SK-N-SH (cell line): ENCODE data around the gene CCDC192. TPM values are rescaled to one million over a fixed set of nuclear protein-coding genes. Genes with fewer than 3 reads are reported as not detected.

Source experiments
- CTCF ChIA-PET: fragments of 300-600, 350-600 bp; formaldehyde crosslinking; extraction: SDS; loops from one replicate; lab custom pipeline; 2021; lab: Yijun Ruan, JAX
- POLR2A ChIA-PET: fragments of 350-600 bp; sonication (Branson Sonifier 250); formaldehyde crosslinking; extraction: SDS; loops from one replicate; lab custom pipeline; 2020; ENCODE audit warnings: antibody characterized with exemption, inconsistent platforms; lab: Yijun Ruan, JAX
- DNase-seq: peaks from one replicate; pipeline ENCODE4 v3.0.0; 2012
- H2AFZ ChIP-seq: fragments of 200-600 bp; sonication (generic); 2 replicates; pipeline ENCODE4 v1.8.1; 2016; ENCODE audit warnings: antibody characterized with exemption, mild to moderate bottlenecking, low read depth
- H3F3A ChIP-seq: fragments of 200-600 bp; sonication (generic); replicated peaks from 2 replicates; pipeline ENCODE3; 2016; ENCODE audit warnings: antibody characterized with exemption, mild to moderate bottlenecking; ENCODE audit not compliant: insufficient read depth
- H3K27ac ChIP-seq, 2 experiments: fragments of 200-500 bp in 1 of 2; fragments of 200-600 bp in 1 of 2; sonication (Bioruptor generic) in 1 of 2; sonication (generic), shearing (Covaris generic) in 1 of 2; 2 replicates each; pipeline versions ENCODE4 v1.5.1 to v1.6.1; 2014 to 2016; ENCODE audit warnings: low read depth in 2 of 2, inconsistent platforms in 1 of 2, low read length in 1 of 2, mild to moderate bottlenecking in 1 of 2, mixed read lengths in 1 of 2
- H3K27me3 ChIP-seq: fragments of 200-600 bp; sonication (generic), shearing (Covaris generic); 2 replicates; pipeline ENCODE4 v1.6.1; 2016; ENCODE audit warnings: mixed run types; ENCODE audit not compliant: insufficient read depth
- H3K36me3 ChIP-seq, 2 experiments: fragments of 200-500 bp in 1 of 2; fragments of 200-600 bp in 1 of 2; sonication (Bioruptor generic) in 1 of 2; sonication (generic) in 1 of 2; replicated peaks in 1 of 2; 2 replicates each; pipeline versions ENCODE3 to v1.5.1; 2014 to 2016; ENCODE audit warnings: low read length in 1 of 2, mild to moderate bottlenecking in 1 of 2; ENCODE audit not compliant: insufficient read depth in 2 of 2, control insufficient read depth in 1 of 2
- H3K4me1 ChIP-seq, 2 experiments: fragments of 200-500 bp in 1 of 2; fragments of 200-600 bp in 1 of 2; sonication (Bioruptor generic) in 1 of 2; sonication (generic), shearing (Covaris generic) in 1 of 2; 2 replicates each; pipeline versions ENCODE4 v1.5.1 to v1.6.1; 2014 to 2016; ENCODE audit warnings: low read depth in 1 of 2, low read length in 1 of 2, mixed run types in 1 of 2; ENCODE audit not compliant: insufficient read depth in 2 of 2, control insufficient read depth in 1 of 2
- H3K4me2 ChIP-seq: fragments of 200-600 bp; sonication (generic), shearing (Covaris generic); 2 replicates; pipeline ENCODE4 v1.6.1; 2017; ENCODE audit warnings: mixed run types
- H3K4me3 ChIP-seq, 2 experiments: fragments of 200-500 bp in 1 of 2; fragments of 200-600 bp in 1 of 2; sonication (Bioruptor generic) in 1 of 2; sonication (generic), shearing (Covaris generic) in 1 of 2; 2 replicates each; pipeline versions ENCODE4 v1.5.1 to v1.8.1; 2014 to 2016; ENCODE audit warnings: low read depth in 2 of 2, inconsistent platforms in 1 of 2, low read length in 1 of 2, mild to moderate bottlenecking in 1 of 2, mixed read lengths in 1 of 2, moderate library complexity in 1 of 2
- H3K79me2 ChIP-seq: fragments of 200-600 bp; sonication (generic); 2 replicates; pipeline ENCODE4 v1.8.1; 2017; ENCODE audit warnings: mild to moderate bottlenecking; ENCODE audit not compliant: insufficient read depth
- H3K9ac ChIP-seq: fragments of 200-600 bp; sonication (generic); 2 replicates; pipeline ENCODE4 v1.6.1; 2017; ENCODE audit warnings: mixed run types
- H3K9me2 ChIP-seq: fragments of 200-600 bp; sonication (generic); 2 replicates; pipeline ENCODE4 v1.6.1; 2017; ENCODE audit warnings: mixed run types
- H3K9me3 ChIP-seq: fragments of 200-600 bp; sonication (generic); 2 replicates; pipeline ENCODE4 v1.6.1; 2017; ENCODE audit warnings: mixed run types, mild to moderate bottlenecking, moderate library complexity
- H4K20me1 ChIP-seq: fragments of 200-600 bp; sonication (generic); 2 replicates; pipeline ENCODE4 v1.6.1; 2017; ENCODE audit warnings: mild to moderate bottlenecking, mixed run types; ENCODE audit not compliant: insufficient read depth
- CHD2 ChIP-seq: fragments of 150-350 bp; IDR thresholded peaks from 2 replicates; pipeline ENCODE4 v1.6.1; 2018; ENCODE audit warnings: low read length; ENCODE audit not compliant: partially characterized antibody
- CTCF ChIP-seq: fragments of 200-600 bp; sonication (generic); IDR thresholded peaks from 2 replicates; pipeline ENCODE4 v1.6.1; 2017; ENCODE audit warnings: antibody characterized with exemption, mild to moderate bottlenecking, moderate library complexity
- ELF1 ChIP-seq: IDR thresholded peaks from 2 replicates; pipeline ENCODE4 v1.4.0; 2012
- EZH2phosphoT487 ChIP-seq: fragments of 200-600 bp; sonication (generic); IDR thresholded peaks from 2 replicates; pipeline ENCODE4 v1.6.1; 2017; ENCODE audit warnings: low read depth, mixed run types, mild to moderate bottlenecking, antibody characterized with exemption, moderate library complexity, borderline replicate concordance
- FOXJ3 ChIP-seq: sonication (generic); formaldehyde crosslinking; IDR thresholded peaks from 2 replicates; pipeline ENCODE4 v1.5.1; 2020; ENCODE audit warnings: mild to moderate bottlenecking, missing genetic modification reagents
- FOXM1 ChIP-seq: IDR thresholded peaks from 2 replicates; pipeline ENCODE4 v1.4.0; 2012; ENCODE audit warnings: low read depth, mild to moderate bottlenecking
- GABPA ChIP-seq: IDR thresholded peaks from 2 replicates; pipeline ENCODE4 v1.4.0; 2012; ENCODE audit warnings: low read depth, mild to moderate bottlenecking
- JUND ChIP-seq: IDR thresholded peaks from 2 replicates; pipeline ENCODE4 v1.4.0; 2012
- MXI1 ChIP-seq: IDR thresholded peaks from 2 replicates; pipeline ENCODE4 v1.6.1; 2012; ENCODE audit warnings: mild to moderate bottlenecking, low read depth, low read length, improper control_type of control experiment
- NFIC ChIP-seq: IDR thresholded peaks from 2 replicates; pipeline ENCODE4 v1.4.0; 2012; ENCODE audit warnings: borderline replicate concordance
- PBX3 ChIP-seq: IDR thresholded peaks from 2 replicates; pipeline ENCODE4; 2012
- POLR2AphosphoS5 ChIP-seq: IDR thresholded peaks from 2 replicates; pipeline ENCODE4 v1.6.1; 2012; ENCODE audit warnings: low read depth, low read length
- REST ChIP-seq: IDR thresholded peaks from 2 replicates; pipeline ENCODE4 v1.6.1; 2012; ENCODE audit warnings: mild to moderate bottlenecking, low read depth, low read length, moderate library complexity
- RXRA ChIP-seq: IDR thresholded peaks from 2 replicates; pipeline ENCODE4 v1.4.0; 2012; ENCODE audit warnings: low read depth, mild to moderate bottlenecking, borderline replicate concordance
- SIN3A ChIP-seq: IDR thresholded peaks from 2 replicates; pipeline ENCODE4 v1.6.1; 2012; ENCODE audit warnings: low read depth, mild to moderate bottlenecking, low read length, moderate library complexity, borderline replicate concordance
- SMC3 ChIP-seq: IDR thresholded peaks from 2 replicates; pipeline ENCODE4 v1.6.1; 2012; ENCODE audit warnings: low read depth, low read length, improper control_type of control experiment
- TAF1 ChIP-seq: IDR thresholded peaks from 2 replicates; pipeline ENCODE4 v1.6.1; 2012; ENCODE audit warnings: low read depth, mild to moderate bottlenecking, low read length, moderate library complexity, borderline replicate concordance
- TCF12 ChIP-seq: IDR thresholded peaks from 2 replicates; pipeline ENCODE4 v1.4.0; 2012
- USF2 ChIP-seq: fragments of 150-350 bp; IDR thresholded peaks from 2 replicates; pipeline ENCODE4 v1.6.1; 2017; ENCODE audit warnings: antibody characterized with exemption, low read length, low read depth, borderline replicate concordance
- YY1 ChIP-seq: IDR thresholded peaks from 2 replicates; pipeline ENCODE4 v1.4.0; 2012; ENCODE audit warnings: low read depth, mild to moderate bottlenecking
- WGBS: methylation state at CpG from one replicate; pipeline ENCODE4 v1.1.6; 2017; ENCODE audit warnings: low lambda C conversion rate; 5-methylcytosine and 5-hydroxymethylcytosine counted together
- polyA plus RNA-seq, 3 experiments: library from polyadenylated mRNA; depleted of rRNA; stranded (reverse); fragments of >200 nt; gene quantifications; 2 replicates each; pipeline ENCODE4 v1.2.3, GENCODE V29; 2012

The CCDC192 gene
- polyA plus RNA-seq, 1 of the 3 experiments (the other 2 are of a cell fraction): not detected

GRCh38 chr5:127916885-127917573 lies 213.8 kb downstream of the CCDC192 start:
- H3K36me3 ChIP-seq: no peaks in the 10 kb centered on the region
- H3K27me3 ChIP-seq: no peaks in the 10 kb centered on the region
- H2AFZ ChIP-seq: no peak overlapping the region
- H3K9me3 ChIP-seq: no peaks in the 10 kb centered on the region
- 96% methylated on average over 3 of the region's 3 CpGs for WGBS
- no peak overlapping the region for H3K9ac ChIP-seq
- no peaks in the 10 kb centered on the region for H3F3A ChIP-seq
- CTCF ChIA-PET: no interaction called here
- H3K27ac ChIP-seq: no peak overlapping the region
- TF ChIP-seq FOXJ3 (CRISPR knock-in tag): no peak
- no peak for TF ChIP-seq MXI1
- TF ChIP-seq PBX3: no peak
- no peak for TF ChIP-seq POLR2AphosphoS5
- TF ChIP-seq ELF1: no peak
- TF ChIP-seq GABPA: no peak
- no peak for TF ChIP-seq REST
- TF ChIP-seq USF2: no peak
- TF ChIP-seq TCF12: no peak
- TF ChIP-seq YY1: no peak
- TF ChIP-seq SMC3: no peak
- no peak for TF ChIP-seq FOXM1
- TF ChIP-seq JUND: no peak
- TF ChIP-seq NFIC: no peak
- TF ChIP-seq TAF1: no peak
- no peak for TF ChIP-seq RXRA
- TF ChIP-seq CTCF: no peak
- no peak for TF ChIP-seq SIN3A
- no peak for TF ChIP-seq CHD2
- no peak for TF ChIP-seq EZH2phosphoT487
- H3K4me2 ChIP-seq: no peak overlapping the region
- H3K79me2 ChIP-seq: no peaks in the 10 kb centered on the region
- H3K4me1 ChIP-seq: no peaks in the 10 kb centered on the region
- no peaks in the 10 kb centered on the region for H4K20me1 ChIP-seq
- POLR2A ChIA-PET: no interaction called here
- no peak for DNase-seq
- no peak overlapping the region for H3K4me3 ChIP-seq
- H3K9me2 ChIP-seq: no peaks in the 10 kb centered on the region
